ENCODE measurements around the gene SLC12A9.

DNA sequence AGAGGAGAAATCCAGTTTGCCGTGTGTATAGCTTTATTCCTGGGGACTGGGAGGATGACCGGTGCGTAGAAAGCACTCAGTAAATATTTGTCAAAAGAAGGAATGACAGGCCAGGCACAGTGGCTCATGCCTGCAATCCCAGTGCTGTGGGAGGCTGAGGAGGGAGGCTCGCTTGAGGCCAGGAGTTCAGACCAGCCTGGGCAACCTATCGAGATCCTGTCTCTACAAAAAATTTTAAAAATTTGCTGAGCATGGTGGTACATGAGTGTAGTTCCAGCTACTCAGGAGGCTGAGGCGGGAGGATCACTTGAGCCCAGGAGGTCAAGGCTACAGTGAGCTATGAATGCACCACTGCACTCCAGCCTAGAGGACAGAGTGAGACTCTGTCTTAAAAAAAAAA, 41.0 kb upstream of the SLC12A9 start:
- TF ChIP-seq, protein P1, sequence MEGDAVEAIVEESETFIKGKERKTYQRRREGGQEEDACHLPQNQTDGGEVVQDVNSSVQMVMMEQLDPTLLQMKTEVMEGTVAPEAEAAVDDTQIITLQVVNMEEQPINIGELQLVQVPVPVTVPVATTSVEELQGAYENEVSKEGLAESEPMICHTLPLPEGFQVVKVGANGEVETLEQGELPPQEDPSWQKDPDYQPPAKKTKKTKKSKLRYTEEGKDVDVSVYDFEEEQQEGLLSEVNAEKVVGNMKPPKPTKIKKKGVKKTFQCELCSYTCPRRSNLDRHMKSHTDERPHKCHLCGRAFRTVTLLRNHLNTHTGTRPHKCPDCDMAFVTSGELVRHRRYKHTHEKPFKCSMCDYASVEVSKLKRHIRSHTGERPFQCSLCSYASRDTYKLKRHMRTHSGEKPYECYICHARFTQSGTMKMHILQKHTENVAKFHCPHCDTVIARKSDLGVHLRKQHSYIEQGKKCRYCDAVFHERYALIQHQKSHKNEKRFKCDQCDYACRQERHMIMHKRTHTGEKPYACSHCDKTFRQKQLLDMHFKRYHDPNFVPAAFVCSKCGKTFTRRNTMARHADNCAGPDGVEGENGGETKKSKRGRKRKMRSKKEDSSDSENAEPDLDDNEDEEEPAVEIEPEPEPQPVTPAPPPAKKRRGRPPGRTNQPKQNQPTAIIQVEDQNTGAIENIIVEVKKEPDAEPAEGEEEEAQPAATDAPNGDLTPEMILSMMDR (IDR thresholded peaks at IDR 0.05; ENCODE audit: low read depth, low read length, poor library complexity, severe bottlenecking), result no peak
- TF ChIP-seq EZH2phosphoT487 (IDR thresholded peaks at IDR 0.05; ENCODE audit: borderline replicate concordance, low read length), result no peak
